Epithelial cell of prostate (primary cell): ENCODE results near the gene CAMK4.

Source experiments
- DNase-seq: peaks from one replicate; pipeline ENCODE4 v3.0.0-alpha.2; 2011; ENCODE audit warnings: low read depth, low spot score
- H3K27ac ChIP-seq: fragments of 450-650 bp; 2 replicates; pipeline ENCODE4 v1.5.1; 2017; ENCODE audit warnings: mild to moderate bottlenecking

The CAMK4 gene

DNA sequence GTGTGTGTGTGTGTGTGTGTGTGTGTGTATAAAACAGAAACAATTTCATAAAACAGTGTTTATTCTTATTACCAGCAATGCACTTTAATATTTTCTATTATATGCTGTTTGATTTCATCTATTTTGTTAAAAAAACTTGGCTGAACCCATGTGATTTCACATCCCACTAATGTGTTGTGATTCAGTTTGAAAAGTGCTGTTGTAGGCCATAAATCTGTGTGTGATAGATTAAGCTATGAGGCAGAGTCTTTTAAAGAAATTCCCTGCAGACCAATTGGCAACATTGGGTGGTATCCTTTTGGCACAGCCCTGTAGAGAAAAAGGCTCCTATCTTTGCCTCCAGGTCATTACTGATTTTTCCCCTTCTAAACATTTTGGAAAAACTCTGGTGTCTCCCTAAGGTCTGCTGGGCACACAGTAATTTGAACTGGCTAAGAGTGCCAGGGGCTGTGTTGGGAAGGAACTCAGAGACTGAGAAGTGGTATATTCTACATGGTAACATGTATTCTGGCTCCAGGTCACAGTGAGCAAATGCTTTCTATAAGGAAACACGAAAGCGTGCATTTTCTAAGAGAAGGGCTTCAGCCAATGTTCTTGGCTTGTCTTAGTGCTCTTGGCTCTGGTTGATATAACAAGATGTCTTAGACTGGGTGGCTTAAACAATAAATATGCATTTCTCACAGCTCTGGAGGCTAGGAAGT, 4.5 kb downstream of the CAMK4 start:
- H3K27ac ChIP-seq, result no peak overlapping the region
- DNase-seq, result no peak

DNA sequence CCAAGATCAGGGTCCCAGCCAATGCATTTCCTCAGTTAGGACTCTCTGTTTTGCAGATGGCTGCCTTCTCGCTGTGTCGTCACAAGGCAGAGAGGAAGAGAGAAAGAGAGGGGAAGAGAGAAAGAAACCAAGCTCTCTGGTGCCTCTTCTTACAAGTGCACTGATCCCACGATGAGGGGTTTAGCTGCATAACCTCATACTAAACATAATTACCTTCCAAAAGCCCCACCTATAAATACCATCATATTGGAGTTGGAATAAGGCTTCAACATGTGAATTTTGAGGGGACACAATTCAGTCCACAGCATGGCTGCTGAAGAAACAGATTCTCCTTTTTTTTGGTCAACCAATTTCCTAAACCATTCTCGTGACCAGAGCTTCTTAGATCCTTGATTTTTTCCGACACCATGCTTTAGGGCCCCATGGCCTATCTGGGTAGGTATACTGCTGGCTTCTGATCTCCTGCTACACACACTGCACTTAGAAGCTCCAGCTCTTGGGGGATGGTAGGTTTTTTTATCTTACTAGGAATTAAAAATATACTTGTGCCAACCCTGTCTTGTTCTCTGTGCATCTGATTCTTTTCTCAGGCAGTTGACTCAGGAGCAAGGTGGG, 5.1 kb downstream of the CAMK4 start:
- DNase-seq, result no peak
- H3K27ac ChIP-seq, result no peak overlapping the region

DNA sequence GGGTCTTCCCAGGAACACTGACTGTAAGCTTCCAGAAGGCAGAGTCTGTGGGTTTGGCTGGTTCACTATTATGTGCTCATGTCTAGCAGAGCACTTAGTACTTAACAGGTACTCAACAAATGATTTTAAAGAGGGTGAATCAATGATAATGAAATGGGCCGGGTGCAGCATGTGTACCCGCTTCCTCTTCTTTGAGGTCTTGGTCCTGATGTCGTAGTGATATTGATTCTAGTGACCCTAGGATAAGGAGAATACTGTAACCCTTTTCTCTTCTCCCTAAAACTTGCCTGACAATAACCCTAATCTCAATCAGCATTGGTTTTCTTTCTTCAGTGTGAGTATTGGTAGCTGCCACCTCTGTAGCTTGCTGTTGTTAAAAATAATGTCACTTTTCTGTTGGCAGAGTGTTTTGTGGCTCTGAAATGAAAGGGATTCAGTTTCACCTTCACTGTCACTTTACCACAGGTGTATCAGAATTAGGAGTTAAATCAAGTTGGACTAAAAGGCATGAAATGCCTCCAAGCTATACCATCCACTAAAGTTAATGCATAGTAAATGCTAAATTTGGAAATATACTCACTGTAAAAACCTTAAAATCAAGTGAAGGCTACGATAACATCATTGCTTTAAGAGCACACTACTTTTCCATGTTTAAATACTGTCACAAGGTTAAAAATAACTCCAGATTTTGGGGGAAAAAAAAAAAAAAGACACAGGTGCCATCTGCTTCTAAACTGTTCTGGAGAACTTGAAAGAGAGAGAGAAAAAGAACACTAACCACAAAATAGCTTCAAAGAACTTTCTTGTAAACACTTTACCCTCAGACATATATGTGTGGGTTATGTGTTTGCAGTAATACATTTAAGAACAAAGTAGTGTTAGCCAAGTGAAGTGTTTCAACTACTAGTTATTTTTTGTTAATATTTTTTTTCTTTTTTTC, 6.0 kb downstream of the CAMK4 start:
- no peak overlapping the region for H3K27ac ChIP-seq
- no peak for DNase-seq

DNA sequence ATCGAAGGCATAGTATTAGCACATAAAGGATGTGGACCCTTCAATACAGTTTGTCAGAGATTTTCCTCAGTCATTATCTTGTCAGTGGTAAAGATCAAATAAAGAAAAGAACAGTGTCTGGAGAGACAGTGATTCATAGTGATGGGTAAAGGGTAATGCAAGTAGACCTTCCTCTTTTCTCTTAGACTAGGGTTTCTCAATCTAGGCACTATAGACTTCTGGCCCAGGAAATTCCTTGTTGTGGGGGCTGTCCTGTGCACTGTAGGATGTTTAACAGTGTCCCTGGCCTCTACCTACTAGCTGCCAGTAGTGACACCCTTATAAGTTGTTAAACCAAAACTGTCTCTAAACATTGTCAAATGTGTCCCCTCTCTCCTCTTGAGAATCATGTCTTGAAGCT, 6.9 kb downstream of the CAMK4 start:
- DNase-seq, result no peak
- H3K27ac ChIP-seq, result no peak overlapping the region

DNA sequence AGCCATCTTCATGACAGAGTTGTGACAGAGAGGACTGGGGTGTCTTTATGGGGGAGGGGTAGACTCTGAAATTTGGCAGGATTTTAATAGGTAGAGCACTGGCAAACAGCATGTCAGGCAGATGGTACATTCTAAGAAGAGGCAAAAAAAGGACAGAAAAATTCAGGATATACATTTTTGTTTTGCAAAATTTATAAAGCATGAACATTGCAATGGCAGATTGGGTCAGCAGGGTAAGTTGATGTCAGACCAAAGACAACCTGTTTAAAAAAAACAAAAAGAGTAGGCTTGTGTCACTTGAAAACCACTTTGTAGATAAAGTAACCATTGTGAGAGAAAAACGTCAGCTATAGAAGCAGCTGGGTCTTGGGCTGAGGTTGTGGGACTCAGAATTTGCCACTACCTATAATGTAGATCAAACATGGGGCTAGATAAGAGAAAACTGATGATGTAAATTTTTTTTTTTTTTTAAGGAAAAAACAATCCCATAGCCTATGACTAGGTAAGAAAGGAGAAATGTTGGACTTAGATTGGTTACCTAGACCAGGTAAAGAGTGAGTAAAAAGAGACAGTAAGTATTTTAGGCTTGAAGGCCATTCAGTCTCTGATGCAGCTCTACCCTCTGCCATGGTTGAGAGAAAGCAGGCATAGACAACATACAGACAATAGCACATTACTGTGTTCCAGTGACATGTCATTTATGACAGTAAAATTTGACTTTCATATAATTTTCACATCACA, 8.3 kb downstream of the CAMK4 start:
- no peak for DNase-seq
- no peak overlapping the region for H3K27ac ChIP-seq

DNA sequence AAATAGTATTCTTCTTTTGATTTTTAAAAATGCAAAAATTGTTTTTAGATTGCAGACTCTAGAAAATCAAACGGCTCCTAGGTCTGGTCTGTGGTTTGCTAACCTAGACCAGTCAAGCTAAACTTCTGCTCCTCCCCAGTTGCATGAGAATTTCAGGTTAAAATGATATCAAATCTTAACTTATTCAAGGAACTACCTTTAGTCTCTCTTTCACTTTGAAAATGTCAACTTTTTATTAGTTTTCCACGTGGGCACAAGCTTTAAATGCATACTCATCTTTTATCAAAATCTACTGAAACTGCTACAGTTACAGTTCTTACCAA, 8.8 kb downstream of the CAMK4 start:
- DNase-seq, result no peak
- H3K27ac ChIP-seq, result no peak overlapping the region

DNA sequence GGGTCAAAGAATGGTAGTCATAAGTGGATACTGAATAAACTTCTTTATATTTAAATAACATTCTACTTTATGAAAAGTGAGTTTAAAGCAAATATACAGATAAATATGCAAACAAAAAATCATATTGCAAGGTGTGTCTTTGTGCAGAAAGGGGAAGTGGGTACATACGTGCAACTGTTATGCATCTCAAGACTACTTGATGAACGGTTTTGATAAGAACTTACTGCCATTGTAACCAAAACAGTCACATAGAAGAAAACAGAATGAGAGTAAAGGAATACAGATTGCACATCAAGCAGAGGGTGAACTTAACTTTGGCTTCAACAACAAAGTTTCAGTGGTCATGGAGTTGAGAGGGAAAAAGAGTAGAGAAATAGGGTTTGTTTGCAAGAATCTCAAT, 9.9 kb downstream of the CAMK4 start:
- DNase-seq, result no peak
- no peak overlapping the region for H3K27ac ChIP-seq

DNA sequence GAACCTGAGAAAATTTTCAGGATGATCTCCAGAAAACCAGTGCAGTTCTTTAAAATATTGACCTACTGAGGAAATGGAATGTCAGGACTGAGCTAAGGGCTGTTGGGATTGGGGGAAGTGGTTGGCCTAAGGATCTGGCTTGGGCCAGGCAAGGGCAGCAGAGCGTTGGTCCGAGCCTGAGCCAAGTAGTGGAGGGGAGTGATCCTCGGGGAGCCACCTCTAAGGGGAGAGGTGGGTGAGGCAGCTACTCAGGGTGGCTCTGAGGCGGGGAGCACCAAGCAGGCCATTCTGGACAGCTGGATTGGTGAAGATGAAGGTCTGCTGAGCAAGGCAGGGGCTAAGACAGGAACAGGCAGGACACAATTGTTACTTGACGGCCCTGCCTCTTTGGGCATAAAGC, 11.5 kb downstream of the CAMK4 start:
- H3K27ac ChIP-seq, result no peak overlapping the region

DNA sequence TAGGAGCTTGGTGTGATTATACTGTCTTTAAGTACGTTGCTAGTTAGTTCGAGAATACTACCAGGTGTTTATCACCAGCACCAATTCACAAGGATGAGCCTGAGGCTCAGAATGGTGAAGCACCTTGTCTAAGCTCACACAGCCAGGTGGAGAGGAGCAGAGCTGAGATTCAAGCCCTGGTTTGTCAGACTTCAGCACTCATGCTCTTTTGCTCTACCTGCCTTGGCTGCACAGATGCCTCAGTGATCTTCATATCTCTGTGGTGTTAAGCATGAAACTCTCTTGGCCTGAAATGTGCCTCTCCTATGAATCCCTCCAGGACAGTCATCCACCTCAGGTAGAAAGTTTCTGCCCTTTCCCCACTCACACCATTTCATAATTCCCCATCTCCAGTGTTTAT, 12.2 kb downstream of the CAMK4 start:
- no peak overlapping the region for H3K27ac ChIP-seq
- no peak for DNase-seq

More for the DNA sequence above, 11.5 kb downstream of the CAMK4 start:
- no peak for DNase-seq

DNA sequence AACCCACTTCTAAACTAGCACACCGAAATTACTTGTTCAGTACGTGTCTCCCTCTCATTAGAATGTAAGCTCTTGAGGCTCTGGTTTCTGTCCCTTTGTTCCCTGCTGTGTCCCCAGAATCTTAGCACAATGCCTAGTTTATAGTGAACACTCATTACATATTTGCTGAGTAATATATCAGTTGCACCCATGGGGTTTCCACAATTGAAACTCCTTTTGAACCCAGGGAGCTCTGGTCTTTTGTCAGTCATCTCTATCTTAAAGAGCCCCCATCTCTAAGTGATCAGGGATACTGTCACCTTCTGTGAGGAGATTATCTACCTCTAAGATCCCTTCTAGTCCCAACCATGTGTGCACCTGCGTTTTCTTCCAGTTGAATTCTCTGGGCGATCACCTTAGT, 12.8 kb downstream of the CAMK4 start:
- no peak for DNase-seq

DNA sequence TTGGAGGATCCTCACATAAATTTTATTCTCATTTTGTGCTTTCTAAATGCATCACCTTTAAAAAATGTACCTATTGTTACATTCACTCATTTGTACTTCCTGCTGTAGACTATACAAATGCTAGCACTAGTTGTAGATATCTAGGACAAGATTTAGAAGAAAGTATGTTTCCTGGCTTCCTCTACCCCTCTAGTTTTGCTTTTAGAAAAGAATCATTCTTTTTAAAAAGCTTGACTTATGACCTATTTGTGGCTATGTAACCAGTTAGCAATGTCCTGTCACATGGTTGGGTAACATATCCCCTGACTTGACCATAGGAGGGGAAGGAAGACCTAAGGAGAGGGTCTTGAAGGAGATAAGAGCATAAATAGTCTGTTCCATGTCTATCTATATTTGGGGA, 13.3 kb downstream of the CAMK4 start:
- no peak overlapping the region for H3K27ac ChIP-seq
- no peak for DNase-seq

More for the DNA sequence above, 12.8 kb downstream of the CAMK4 start:
- no peak overlapping the region for H3K27ac ChIP-seq

DNA sequence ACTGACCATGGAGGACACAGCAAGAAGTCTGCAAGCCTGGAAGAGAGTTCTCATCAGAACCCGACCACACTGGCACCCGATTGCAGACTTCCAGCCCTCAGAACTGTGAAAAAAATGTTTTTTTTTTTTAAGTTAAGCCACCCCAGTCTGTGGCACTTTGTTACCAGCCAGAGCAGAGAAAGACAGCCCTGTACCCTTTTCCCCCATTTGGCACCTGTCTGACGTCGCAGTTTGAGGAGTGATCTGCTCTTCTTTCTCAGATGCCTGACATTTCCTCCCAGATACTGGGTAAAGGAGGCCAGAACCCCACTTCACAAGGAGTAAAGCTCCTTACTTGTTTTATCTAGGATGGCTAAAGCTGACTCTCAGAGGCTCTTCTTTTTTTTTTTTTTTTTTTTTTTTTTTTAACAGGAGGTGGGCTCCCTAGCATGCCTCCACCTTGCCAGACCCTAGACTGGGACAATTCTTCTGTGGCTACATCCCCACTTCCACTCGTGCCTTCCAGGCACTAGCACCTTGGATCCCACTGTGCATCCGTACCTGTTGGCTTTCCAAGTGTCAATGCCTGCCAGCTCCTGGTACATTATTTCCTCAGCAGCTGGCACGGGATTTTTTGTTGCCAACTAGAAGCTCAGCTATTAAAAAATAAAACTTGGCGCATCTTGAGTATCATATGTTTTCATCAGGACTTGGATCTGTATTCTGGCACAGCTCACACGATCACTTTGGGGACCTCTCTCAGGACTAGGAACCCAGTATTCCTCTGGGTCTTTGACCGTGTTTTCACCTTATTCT, 14.4 kb downstream of the CAMK4 start:
- DNase-seq, result no peak
- no peak overlapping the region for H3K27ac ChIP-seq

DNA sequence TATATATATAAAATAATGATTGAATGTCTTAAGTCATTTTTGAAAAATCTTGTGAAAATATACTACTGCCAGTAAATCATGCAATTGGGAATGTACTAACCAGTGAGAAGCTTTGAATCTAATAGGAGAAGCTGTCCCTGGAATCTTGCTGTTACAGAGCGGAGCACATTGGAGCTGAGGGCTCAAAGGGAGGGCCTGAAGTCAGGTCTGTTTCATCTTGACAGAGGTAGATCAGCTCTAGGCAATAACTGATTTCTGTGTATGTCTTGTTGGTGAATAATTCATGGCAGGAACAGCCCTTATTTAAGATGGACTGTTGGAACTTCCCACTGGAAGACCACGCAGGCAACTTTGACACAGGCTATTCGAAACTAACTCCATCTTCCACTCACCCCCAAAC, 17.5 kb downstream of the CAMK4 start:
- DNase-seq, result no peak
- H3K27ac ChIP-seq, result no peak overlapping the region

DNA sequence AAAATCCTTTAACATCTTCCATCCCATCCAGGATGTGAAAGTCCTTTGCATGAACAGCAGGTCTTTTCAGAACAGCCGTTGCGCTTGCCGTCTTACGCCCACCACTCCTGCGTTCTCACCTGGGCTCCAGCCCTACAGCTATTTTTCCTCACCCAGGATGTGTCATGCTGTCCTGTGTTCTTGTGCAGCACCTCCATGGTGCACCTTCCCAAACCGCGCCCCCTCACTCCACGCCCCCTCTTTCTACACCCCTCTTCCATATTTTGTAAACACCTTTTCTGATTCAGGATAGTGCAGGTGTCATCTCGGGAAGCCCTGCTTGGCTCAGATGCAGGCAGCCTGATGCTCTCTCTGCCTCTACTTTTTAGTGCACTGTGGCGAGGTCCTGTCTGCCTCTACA, 18.4 kb downstream of the CAMK4 start:
- no peak for DNase-seq
- no peak overlapping the region for H3K27ac ChIP-seq

DNA sequence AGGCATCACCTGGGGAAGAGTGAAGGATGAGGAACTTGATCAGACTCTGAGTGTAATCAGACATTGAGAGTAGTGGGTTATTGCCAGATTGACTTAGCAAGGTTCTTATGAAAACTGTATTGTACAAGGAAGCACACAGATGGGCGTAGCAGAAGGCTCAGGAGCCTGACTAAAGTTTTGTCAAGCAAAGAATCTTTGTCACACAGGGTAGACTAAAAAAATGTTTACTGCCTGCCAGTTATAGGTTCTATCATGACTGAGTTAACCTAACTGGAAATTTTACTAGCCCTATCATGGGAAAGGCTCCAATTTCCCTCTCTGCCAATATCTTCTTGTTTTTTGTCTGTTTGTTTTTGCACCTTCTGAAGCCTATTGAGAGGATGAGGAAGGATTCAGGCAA, 19.1 kb downstream of the CAMK4 start:
- no peak overlapping the region for H3K27ac ChIP-seq
- no peak for DNase-seq

DNA sequence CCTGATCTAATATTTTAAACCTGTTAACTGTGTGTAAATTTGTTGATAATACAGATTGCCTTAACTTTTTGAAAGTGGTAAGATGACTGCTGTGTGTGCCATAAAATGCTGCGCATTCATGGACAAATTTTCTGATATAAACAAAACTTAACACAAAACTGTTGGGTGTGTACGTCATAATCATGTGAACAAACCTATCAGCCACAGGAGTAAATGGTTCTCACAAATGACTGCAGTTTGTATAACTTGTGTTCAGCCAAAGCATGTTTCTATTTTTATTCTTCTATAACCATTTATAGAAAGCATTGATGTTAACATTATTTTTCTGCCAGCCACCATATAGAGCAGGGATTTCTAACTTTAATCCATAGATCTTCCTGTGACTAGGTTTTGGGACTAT, 21.5 kb downstream of the CAMK4 start:
- H3K27ac ChIP-seq, result no peak overlapping the region

DNA sequence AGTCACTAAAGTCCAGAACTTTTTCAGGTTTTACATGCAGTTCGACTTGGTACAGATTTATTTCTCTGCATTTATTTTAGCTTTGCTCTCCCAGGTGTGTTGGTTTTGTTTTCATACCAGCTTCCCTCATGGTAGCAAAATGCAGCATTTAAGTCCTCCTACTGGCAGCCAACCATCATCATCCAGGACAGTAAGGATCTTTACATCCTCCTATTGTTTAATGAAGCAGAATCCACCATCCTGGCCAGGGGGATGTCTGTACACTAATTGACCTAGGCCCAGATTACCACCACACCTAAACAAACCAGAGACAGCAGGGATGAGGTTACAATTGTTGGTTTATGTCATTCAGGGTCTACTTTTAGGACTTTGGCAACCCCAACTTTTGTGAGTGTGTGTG, 22.3 kb downstream of the CAMK4 start:
- no peak overlapping the region for H3K27ac ChIP-seq
- DNase-seq, result no peak

More for the DNA sequence above, 21.5 kb downstream of the CAMK4 start:
- DNase-seq, result no peak

DNA sequence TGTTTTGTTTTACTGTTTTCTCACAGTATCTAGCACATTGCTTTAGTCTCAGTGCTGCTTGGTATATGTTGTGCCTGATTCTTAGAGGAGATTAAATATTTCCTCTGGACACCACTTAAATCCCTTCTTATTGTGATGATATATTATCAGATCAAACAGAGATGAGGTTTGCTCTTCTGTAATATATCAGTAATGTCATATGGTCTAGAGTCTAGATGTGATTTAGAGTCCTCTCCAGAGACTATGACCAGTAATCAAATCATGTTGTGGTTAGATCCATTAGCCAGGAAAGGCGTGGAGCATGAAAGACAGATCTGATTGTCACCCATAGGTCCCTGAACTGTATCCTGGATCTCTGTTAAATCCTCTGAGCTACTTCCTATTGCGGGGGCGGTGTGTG, 24.4 kb downstream of the CAMK4 start:
- no peak for DNase-seq
- no peak overlapping the region for H3K27ac ChIP-seq

DNA sequence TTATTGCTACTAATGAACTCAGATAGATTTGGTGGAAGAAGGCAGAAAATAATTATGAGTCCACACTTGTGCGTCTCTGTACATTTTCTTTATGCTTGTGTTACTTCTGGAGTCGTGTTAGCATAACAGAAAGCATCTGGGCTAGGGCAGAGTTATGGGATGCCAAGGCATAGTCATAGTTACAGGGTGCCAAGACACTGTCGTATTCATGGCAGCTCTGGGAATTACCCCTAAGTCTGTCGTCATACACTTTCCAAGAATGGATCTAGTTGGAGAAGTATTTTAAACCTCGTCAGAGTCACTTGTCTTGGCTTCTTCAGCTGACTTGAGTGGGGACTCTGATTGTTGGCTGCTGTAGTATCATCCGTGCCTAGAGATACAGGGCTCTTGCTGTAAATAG, 27.7 kb downstream of the CAMK4 start:
- DNase-seq, result no peak
- no peak overlapping the region for H3K27ac ChIP-seq
